GM12892 (cell line): Measurements from ENCODE around the gene GPR78.

Source experiments
- DNase-seq: peaks from one replicate; pipeline ENCODE4 v3.0.0; 2011; ENCODE audit not compliant: insufficient read length
- FAIRE-seq: peaks from 2 replicates; lab custom pipeline; 2011; peaks lifted over from hg19 to GRCh38; lab: Jason Lieb, UNC
- POLR2A ChIP-seq: IDR thresholded peaks from 2 replicates; pipeline ENCODE4 v1.6.1; 2011; ENCODE audit warnings: low read depth, low read length, control low read depth
- POLR2AphosphoS5 ChIP-seq: IDR thresholded peaks from 2 replicates; pipeline ENCODE4 v1.6.1; 2011; ENCODE audit warnings: low read depth, low read length, control low read depth
- TAF1 ChIP-seq: IDR thresholded peaks from 2 replicates; pipeline ENCODE4 v1.6.1; 2011; ENCODE audit warnings: low read depth, mild to moderate bottlenecking, control low read depth, low read length, borderline replicate concordance

GPR78 gene

GRCh38 chr4:8582941-8583654 is 2.9 kb downstream of the GPR78 start:
- FAIRE-seq (no peak), DNase-seq (no peak)

GRCh38 chr4:8583655-8584025 is 3.4 kb downstream of the GPR78 start:
- FAIRE-seq = no peak
- no peak for TF ChIP-seq TAF1
- no peak for TF ChIP-seq POLR2AphosphoS5
- no peak for TF ChIP-seq POLR2A
- DNase-seq = no peak

More at GRCh38 chr4:8582941-8583654, 2.9 kb downstream of the GPR78 start:
- TF ChIP-seq POLR2A = no peak
- no peak for TF ChIP-seq TAF1
- no peak for TF ChIP-seq POLR2AphosphoS5

DNA sequence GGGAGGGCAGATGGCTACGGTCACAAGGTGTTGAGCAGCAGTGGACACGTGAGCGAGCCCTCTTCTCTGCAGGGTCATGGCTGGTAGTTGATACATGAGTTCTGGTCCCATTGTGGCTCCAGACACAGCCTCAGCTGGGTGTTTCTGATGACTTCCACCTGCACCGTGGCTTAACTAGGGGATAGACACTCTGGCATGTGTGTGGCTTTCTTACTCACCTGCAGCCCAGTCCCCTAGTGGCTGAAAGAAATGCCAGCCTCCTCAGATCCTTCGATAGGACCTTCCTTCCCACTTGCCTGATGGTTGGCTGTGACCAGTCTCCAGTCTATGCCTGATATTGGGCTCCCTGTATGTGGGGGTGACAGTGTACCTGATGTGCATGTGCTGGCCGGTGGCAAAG is 5.0 kb downstream of the GPR78 start:
- DNase-seq (no peak), FAIRE-seq (no peak)
- TF ChIP-seq POLR2AphosphoS5 (no peak), POLR2A (no peak), TAF1 (no peak)

GRCh38 chr4:8585721-8586212 is 5.6 kb downstream of the GPR78 start:
- no peak for DNase-seq
- no peak for FAIRE-seq
- TF ChIP-seq POLR2AphosphoS5 (no peak), TAF1 (no peak), POLR2A (no peak)

DNA sequence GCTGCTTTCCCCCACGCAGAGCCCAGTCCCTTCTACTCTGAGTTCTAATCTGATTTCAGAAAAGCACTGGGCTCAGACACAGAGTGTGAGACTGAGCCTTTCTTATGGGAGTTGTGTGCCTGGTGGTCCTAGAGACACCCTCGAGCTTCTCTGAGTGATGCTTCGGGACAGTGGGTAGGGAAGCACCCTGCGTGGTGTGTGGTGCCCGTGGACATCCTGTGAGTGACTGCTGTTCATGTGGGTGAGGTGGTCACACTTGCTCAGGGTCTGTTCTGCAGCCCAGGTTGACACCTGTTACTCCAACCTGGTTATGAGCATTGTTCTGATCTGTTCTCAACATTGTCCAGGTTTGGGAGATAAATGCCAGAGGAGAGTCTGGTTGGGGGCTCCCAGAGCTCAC is 6.1 kb downstream of the GPR78 start:
- DNase-seq = no peak
- TF ChIP-seq POLR2A = no peak
- no peak for TF ChIP-seq POLR2AphosphoS5
- no peak for TF ChIP-seq TAF1
- no peak for FAIRE-seq

- DNase-seq (no peak), FAIRE-seq (no peak)
- TF ChIP-seq POLR2AphosphoS5 (no peak), TAF1 (no peak), POLR2A (no peak)
Measured at GRCh38 chr4:8586671-8587468, 6.7 kb downstream of the GPR78 start.

- FAIRE-seq (no peak), DNase-seq (no peak)
- TF ChIP-seq POLR2A (no peak), POLR2AphosphoS5 (no peak), TAF1 (no peak)
Measured at GRCh38 chr4:8587469-8588195, 7.4 kb downstream of the GPR78 start.

- no peak for FAIRE-seq
- TF ChIP-seq TAF1 (no peak), POLR2AphosphoS5 (no peak), POLR2A (no peak)
Measured at GRCh38 chr4:8588196-8588470, 7.9 kb downstream of the GPR78 start.

DNA sequence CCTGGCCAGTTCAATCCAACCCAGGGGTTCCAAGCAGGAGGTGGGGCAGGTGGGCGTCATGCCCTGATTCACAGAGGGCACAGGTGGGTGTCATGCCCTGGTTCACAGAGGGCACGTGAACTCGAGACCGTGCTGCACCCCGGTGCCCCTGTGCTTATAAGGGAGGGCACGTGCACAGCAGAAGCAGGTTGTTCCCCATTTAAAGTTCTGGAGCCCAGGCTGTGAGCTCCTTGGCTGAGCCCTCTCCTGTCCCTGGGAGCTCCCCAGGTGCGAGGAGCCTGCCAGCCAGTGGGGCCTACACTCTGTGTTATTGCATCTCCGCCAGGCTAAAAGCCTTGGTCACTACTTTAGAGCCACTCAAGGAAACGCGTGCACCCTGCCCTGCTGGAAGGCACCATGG is 9.1 kb downstream of the GPR78 start:
- TF ChIP-seq TAF1 = no peak
- no peak for TF ChIP-seq POLR2AphosphoS5
- no peak for TF ChIP-seq POLR2A
- DNase-seq (no peak), FAIRE-seq (no peak)

More at GRCh38 chr4:8588196-8588470, 7.9 kb downstream of the GPR78 start:
- no peak for DNase-seq

DNA sequence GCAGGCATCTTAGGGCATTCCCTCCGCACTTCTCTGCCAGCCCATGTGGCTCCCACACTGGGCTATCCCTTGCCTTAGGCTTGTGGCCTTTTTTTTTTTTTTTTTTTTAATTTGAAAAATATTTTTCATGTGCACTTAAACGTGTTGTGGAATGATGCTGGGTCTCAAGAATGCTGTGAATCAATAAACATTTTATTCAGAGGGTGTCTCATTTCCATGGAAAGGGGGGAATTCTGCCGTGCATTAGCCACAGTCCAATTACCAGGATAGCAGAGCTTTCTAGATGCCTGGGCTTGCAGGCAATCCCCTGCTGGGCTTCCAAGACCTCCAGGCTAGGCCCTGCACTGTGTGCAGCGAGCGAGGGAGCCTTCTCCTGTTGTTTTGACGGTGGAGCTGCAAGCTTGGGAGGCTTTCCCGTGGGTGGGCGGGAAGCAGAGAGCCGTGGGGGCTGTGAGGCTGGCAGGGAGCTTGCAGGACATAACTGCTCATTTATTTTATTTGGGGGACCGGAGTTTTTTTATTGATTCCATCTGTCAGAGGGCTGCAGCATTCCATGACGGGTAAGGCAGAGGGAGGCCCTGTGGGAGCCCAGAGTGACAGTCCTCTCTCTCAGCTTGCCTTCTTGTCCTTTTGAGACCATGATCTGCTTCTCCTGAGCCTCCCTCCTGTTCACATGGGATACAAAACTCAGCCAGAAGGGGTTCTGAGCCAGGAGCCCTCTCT is 9.8 kb downstream of the GPR78 start:
- DNase-seq (no peak), FAIRE-seq (no peak)
- TF ChIP-seq POLR2A = no peak
- TF ChIP-seq POLR2AphosphoS5 = no peak
- TF ChIP-seq TAF1 = no peak

DNA sequence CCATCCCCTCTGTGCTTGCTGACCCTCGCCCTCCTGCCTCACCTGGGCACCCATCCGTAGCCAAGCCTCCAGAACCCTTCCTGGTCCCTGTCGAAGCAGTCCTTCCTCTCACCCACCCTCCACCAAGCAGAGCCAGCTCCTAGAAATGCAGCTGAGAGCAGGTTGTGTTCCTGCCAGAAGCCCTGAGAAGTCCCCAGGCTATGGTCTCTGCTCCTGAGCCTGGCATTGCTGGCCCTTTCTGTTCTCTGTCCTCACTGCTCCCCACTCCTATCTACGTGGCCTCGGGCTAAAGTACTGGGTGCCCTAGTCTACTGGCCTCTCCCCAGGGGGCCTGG is 10.3 kb downstream of the GPR78 start:
- FAIRE-seq (no peak), DNase-seq (no peak)
- no peak for TF ChIP-seq TAF1
- TF ChIP-seq POLR2AphosphoS5 = no peak
- TF ChIP-seq POLR2A = no peak
